ENCODE results near the gene GPRC5B. TPM values are rescaled to one million over a fixed set of nuclear protein-coding genes. Genes with fewer than 3 reads are reported as not detected.

GPRC5B gene
- total RNA-seq, 1 experiment from 2014 or later, result 137 TPM

GRCh38 chr16:19882646-19883045 is 2.0 kb downstream of the GPRC5B start:
- H3K9me3 Mint-ChIP-seq, result peaks cover 0 to 3% of the 10 kb centered on the region in 2 experiments; a peak in 1 of 5 replicates
- Histone ChIP-seq H3K4me1 (ENCODE audit: insufficient read depth, low read length) (no peaks in the 10 kb centered on the region; the same call in 1 of the 2 replicates), H3K4me2 (ENCODE audit: insufficient read depth, insufficient read length, low read length) (peak overlapping the region; percentile 90), H3K23me2 (ENCODE audit: insufficient read length, low read depth, low read length, poor library complexity, severe bottlenecking) (peaks cover 20% of the 10 kb centered on the region), H3T11ph (ENCODE audit: low read length) (no peak overlapping the region), H3K9me3 (ENCODE audit: control insufficient read depth, low read depth, low read length) (no peaks in the 10 kb centered on the region), H2BK15ac (ENCODE audit: low read depth, low read length) (no peak overlapping the region), H3K23ac (ENCODE audit: insufficient read length, low read depth, low read length) (no peak overlapping the region), H2BK12ac (ENCODE audit: insufficient read length, low read depth, low read length) (peak overlapping the region; percentile 31), H2BK120ac (ENCODE audit: low read depth, low read length, poor library complexity, severe bottlenecking) (no peak overlapping the region), H4K20me1 (ENCODE audit: control insufficient read depth, insufficient read depth, insufficient read length) (no peaks in the 10 kb centered on the region), H3K4ac (ENCODE audit: low read depth, low read length) (no peak overlapping the region), H4K91ac (ENCODE audit: insufficient read length, low read depth, low read length) (no peak overlapping the region), H3K9ac (ENCODE audit: extremely low read depth, insufficient read length, low read length) (peak overlapping the region; percentile 65), H2BK20ac (ENCODE audit: low read depth, low read length, poor library complexity, severe bottlenecking) (no peak overlapping the region), H3K14ac (ENCODE audit: insufficient read depth, low read length) (no peak overlapping the region), H3K56ac (ENCODE audit: insufficient read length, low read depth, low read length) (no peak overlapping the region), H2BK5ac (ENCODE audit: insufficient read length, low read length) (no peak overlapping the region), H2AFZ (ENCODE audit: low read length) (no peak overlapping the region), H3K27me3 (ENCODE audit: insufficient read depth, low read length) (no peaks in the 10 kb centered on the region; the same call in 1 of the 2 replicates), H3K79me1 (ENCODE audit: insufficient read depth, low read depth, low read length, poor library complexity, severe bottlenecking) (peaks cover 15% of the 10 kb centered on the region), H4K8ac (replicated peaks; ENCODE audit: insufficient read length, low read depth, low read length) (no peak overlapping the region), H4K5ac (ENCODE audit: insufficient read length, low read depth, low read length) (no peak overlapping the region), H2AK5ac (ENCODE audit: insufficient read length, low read length) (no peak overlapping the region), H3K79me2 (ENCODE audit: insufficient read depth, low read length) (peaks cover 15% of the 10 kb centered on the region; the same call in 1 of the 2 replicates), H3K18ac (ENCODE audit: insufficient read length, low read depth, low read length) (no peak overlapping the region), H3K27ac (ENCODE audit: insufficient read length, low read depth, low read length) (peak overlapping the region; percentile 28)
- peaks cover 45 to 54% of the 10 kb centered on the region in 2 experiments for H3K4me1 Mint-ChIP-seq
- H3K4me3 Mint-ChIP-seq, result peak overlapping the region; percentile 74 to 87
- TF ChIP-seq, protein P1, sequence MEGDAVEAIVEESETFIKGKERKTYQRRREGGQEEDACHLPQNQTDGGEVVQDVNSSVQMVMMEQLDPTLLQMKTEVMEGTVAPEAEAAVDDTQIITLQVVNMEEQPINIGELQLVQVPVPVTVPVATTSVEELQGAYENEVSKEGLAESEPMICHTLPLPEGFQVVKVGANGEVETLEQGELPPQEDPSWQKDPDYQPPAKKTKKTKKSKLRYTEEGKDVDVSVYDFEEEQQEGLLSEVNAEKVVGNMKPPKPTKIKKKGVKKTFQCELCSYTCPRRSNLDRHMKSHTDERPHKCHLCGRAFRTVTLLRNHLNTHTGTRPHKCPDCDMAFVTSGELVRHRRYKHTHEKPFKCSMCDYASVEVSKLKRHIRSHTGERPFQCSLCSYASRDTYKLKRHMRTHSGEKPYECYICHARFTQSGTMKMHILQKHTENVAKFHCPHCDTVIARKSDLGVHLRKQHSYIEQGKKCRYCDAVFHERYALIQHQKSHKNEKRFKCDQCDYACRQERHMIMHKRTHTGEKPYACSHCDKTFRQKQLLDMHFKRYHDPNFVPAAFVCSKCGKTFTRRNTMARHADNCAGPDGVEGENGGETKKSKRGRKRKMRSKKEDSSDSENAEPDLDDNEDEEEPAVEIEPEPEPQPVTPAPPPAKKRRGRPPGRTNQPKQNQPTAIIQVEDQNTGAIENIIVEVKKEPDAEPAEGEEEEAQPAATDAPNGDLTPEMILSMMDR (conservative IDR thresholded peaks at IDR 0.05), result no peak
- peaks cover 13% of the 10 kb centered on the region for H3K27me3 Mint-ChIP-seq (ENCODE audit: low read depth)
- DNase-seq, result peak; percentile 48
- peak overlapping the region; percentile 92 to 98 (median 98) for H3K27ac Mint-ChIP-seq
- no CpG with 5 or more reads among the region's 3 CpGs for WGBS (ENCODE audit: extremely low coverage, insufficient read length, low lambda C conversion rate)
- H3K36me3 Mint-ChIP-seq (ENCODE audit: insufficient read depth in 1 of 3, low read depth in 3 of 3), result peaks cover 14 to 29% (median 27%) of the 10 kb centered on the region in 3 experiments

Measured in H9 (cell line).